Right lobe of liver (tissue), 6 donors: ENCODE measurements around the gene LSM14A. TPM values are rescaled to one million over a fixed set of nuclear protein-coding genes. Genes with fewer than 3 reads are reported as not detected.

Experiments used
- ATAC-seq, 4 donors: fragments of 200-7000 bp; cut with Tn5 transposase; one replicate each; pipeline ENCODE4 v1.9.1; 2020; ENCODE audit warnings: mild to moderate bottlenecking in 4 of 4, moderate library complexity in 4 of 4
- DNase-seq, 3 donors: peaks; one replicate each; pipeline ENCODE4 v3.0.0-alpha.2; 2020
- H3K27ac ChIP-seq, 3 donors: fragments of 200-600 bp; one replicate each; pipeline ENCODE4 v1.8.0; 2022
- H3K27me3 ChIP-seq, 2 donors: fragments of 200-600 bp; one replicate each; pipeline ENCODE4 v1.8.0; 2022
- H3K36me3 ChIP-seq, 4 donors: fragments of 200-600 bp; sonication (generic) in 1 of 4; one replicate each; pipeline versions ENCODE4 v1.5.1 to v1.8.0; 2017 to 2022; ENCODE audit warnings: control low read depth in 1 of 4
- H3K4me1 ChIP-seq, 4 donors: fragments of 200-600 bp; sonication (generic) in 1 of 4; one replicate each; pipeline versions ENCODE4 v1.5.1 to v1.8.0; 2017 to 2022; ENCODE audit warnings: control low read depth in 1 of 4
- H3K4me3 ChIP-seq, 3 donors: fragments of 200-600 bp; one replicate each; pipeline ENCODE4 v1.8.0; 2022
- H3K9me3 ChIP-seq, 4 donors: fragments of 200-600 bp; sonication (generic) in 1 of 4; one replicate each; pipeline versions ENCODE4 v1.5.1 to v1.8.0; 2017 to 2022; ENCODE audit warnings: control low read depth in 1 of 4
- POLR2A ChIP-seq: fragments of 450-650 bp; IDR thresholded peaks from one replicate; pipeline ENCODE4 v1.6.1; 2017; ENCODE audit warnings: antibody characterized with exemption, mild to moderate bottlenecking
- WGBS: methylation state at CpG from one replicate; pipeline ENCODE4 v1.1.6; 2018; ENCODE audit warnings: low coverage, low lambda C conversion rate; ENCODE audit not compliant: insufficient coverage; ENCODE audit errors: missing lambda C conversion rate; 5-methylcytosine and 5-hydroxymethylcytosine counted together
- intact Hi-C, 2 donors: fragments of 100-400 bp; cut with DNase I; formaldehyde crosslinking; loops; one replicate each; pipeline versions ENCODE4 v1.11.2 to v1.14.1; 2022
- total RNA-seq, 6 experiments: library from RNA; depleted of rRNA in 2 of 6; stranded (reverse); fragments of >200 nt in 2 of 6; fragmentation: NEBNext Ultra II Directional in 3 of 6; extraction: Animal tissue kit (Norgen Biotek cat#: 25700) in 3 of 6; gene quantifications; one replicate each; pipeline versions ENCODE4 v1.1.0 to v1.2.4, GENCODE V29; 2016 to 2023
- TF ChIP-seq, protein P1 (sequence below), 4 donors: fragments of 200-600 bp in 3 of 4; fragments of 450-650 bp in 1 of 4; IDR thresholded peaks; one replicate each; pipeline versions ENCODE4 v1.5.1 to v1.8.0; 2016 to 2022; ENCODE audit warnings: antibody characterized with exemption in 4 of 4, mild to moderate bottlenecking in 2 of 4
- donor health status: DM: no; HTN: yes; CAD: no.
- donor health status: DM: no; HTN: no; CAD: no.
- donor health status: DM: no; HTN: no; CAD: no.
- donor health status: DM: no; HTN: yes; CAD: no.
- donor health status: DM: no; HTN: yes; CAD: no.

The LSM14A gene
- total RNA-seq, 6 experiments from 2014 or later = 32.1 to 61.9 (median 50.4) TPM

DNA sequence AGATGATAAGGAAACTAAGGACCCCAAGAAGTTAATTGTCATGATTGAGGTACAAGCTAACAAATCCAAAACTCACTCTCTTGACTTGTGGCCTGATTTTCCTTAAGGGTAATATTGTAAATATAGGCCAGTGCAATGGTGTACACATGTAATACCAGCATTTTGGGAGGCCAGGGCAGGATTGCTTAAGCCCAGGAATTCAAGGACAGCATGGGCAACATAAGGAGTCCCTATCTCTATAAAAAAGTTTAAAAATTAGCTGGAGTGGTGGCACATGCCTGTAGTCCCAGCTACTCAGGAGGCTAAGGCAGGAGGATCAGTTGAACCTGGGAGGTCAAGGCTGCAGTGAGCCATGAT, 53.3 kb downstream of the LSM14A start:
- no peaks in the 10 kb centered on the region for H3K9me3 ChIP-seq
- H3K36me3 ChIP-seq = peaks cover 9 to 78% (median 26%) of the 10 kb centered on the region in 4 donors
- no peaks in the 10 kb centered on the region for H3K4me1 ChIP-seq
- H3K27me3 ChIP-seq = no peaks in the 10 kb centered on the region
- DNase-seq = no peak
- intact Hi-C loops = no loop called here
- H3K27ac ChIP-seq = no peak overlapping the region
- no peak overlapping the region for H3K4me3 ChIP-seq
- TF ChIP-seq POLR2A = no peak
- TF ChIP-seq, protein P1, sequence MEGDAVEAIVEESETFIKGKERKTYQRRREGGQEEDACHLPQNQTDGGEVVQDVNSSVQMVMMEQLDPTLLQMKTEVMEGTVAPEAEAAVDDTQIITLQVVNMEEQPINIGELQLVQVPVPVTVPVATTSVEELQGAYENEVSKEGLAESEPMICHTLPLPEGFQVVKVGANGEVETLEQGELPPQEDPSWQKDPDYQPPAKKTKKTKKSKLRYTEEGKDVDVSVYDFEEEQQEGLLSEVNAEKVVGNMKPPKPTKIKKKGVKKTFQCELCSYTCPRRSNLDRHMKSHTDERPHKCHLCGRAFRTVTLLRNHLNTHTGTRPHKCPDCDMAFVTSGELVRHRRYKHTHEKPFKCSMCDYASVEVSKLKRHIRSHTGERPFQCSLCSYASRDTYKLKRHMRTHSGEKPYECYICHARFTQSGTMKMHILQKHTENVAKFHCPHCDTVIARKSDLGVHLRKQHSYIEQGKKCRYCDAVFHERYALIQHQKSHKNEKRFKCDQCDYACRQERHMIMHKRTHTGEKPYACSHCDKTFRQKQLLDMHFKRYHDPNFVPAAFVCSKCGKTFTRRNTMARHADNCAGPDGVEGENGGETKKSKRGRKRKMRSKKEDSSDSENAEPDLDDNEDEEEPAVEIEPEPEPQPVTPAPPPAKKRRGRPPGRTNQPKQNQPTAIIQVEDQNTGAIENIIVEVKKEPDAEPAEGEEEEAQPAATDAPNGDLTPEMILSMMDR (IDR thresholded peaks at IDR 0.05) = no peak
- ATAC-seq = no peak

DNA sequence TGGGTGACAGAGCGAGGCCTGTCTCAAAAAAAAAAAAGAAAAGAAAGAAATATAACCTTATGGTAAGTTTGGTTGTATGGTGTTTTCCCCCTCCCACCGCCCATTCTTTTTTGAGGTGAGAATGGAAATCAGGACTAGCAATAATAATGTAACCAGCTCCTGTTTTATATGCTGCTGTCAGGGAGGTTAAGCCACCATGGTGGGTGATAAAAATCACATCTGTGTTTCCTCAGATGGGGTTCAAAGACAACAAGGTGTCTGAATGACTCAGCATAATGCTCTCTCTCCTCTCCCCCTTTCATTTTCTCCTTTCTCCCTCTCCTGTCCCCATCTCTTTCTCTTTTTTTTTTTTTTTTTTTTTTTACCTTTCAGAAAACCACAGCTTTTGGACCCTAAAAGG, 53.7 kb downstream of the LSM14A start:
- no peaks in the 10 kb centered on the region for H3K9me3 ChIP-seq
- no peak overlapping the region for H3K4me3 ChIP-seq
- H3K27me3 ChIP-seq = no peaks in the 10 kb centered on the region
- TF ChIP-seq, protein P1 (IDR thresholded peaks at IDR 0.05) = no peak
- no peak for TF ChIP-seq POLR2A
- H3K27ac ChIP-seq = no peak overlapping the region
- H3K4me1 ChIP-seq = no peaks in the 10 kb centered on the region
- ATAC-seq = no peak
- no peak for DNase-seq
- H3K36me3 ChIP-seq = peaks cover 9 to 75% (median 26%) of the 10 kb centered on the region in 4 donors
- intact Hi-C loops = no loop called here
- whole genome bisulfite sequencing = 100% methylated on average over 2 of the region's 2 CpGs

DNA sequence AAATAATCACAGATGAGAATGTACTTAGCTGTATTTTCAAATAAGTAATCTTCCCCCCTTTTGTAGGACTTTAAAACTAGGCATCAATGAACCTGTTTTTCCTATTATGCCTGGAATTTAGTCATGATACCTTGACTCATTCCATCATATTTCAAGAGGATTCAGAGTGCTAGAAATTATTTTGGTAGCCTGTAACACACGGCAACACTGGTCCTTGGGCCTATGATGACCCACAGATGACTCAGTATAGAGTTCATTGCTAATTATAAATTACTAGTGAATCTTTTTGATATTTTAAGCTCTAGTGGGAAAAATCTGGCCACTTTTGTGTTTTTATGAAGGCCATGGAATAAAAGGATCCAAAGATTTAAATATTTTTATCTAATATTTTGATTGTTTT, 56.0 kb downstream of the LSM14A start:
- ATAC-seq (no peak), DNase-seq (no peak)
- intact Hi-C loops = no loop called here
- 75% methylated on average over 1 of the region's 1 CpG for WGBS
- Histone ChIP-seq H3K36me3 (peaks cover 4 to 52% (median 15%) of the 10 kb centered on the region in 4 donors), H3K4me3 (no peak overlapping the region), H3K27me3 (no peaks in the 10 kb centered on the region), H3K4me1 (no peaks in the 10 kb centered on the region), H3K27ac (no peak overlapping the region), H3K9me3 (no peaks in the 10 kb centered on the region)
- TF ChIP-seq, protein P1 (IDR thresholded peaks at IDR 0.05) = no peak
- TF ChIP-seq POLR2A = no peak

DNA sequence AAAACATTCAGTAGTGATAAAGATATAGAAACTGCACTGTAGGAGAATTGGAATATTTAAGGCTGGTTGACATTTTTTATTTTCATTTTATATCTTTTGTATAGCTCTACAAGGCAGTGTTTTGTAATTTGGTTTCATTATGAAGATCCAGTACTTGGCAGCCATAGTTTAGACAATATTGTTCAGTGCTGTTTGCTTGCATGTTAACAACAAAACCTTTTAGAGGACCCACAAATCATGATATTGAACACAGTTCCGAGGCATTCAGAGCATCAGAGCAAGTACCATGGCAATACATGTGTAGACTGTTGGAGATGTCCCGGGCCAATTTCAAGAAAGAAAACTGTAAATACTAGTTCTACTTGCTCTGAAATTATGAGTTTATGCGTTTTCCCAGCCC, 56.5 kb downstream of the LSM14A start:
- H3K36me3 ChIP-seq = peaks cover 3 to 49% (median 14%) of the 10 kb centered on the region in 4 donors
- no peak for ATAC-seq
- no peak for TF ChIP-seq POLR2A
- TF ChIP-seq, protein P1 (IDR thresholded peaks at IDR 0.05) = no peak

DNA sequence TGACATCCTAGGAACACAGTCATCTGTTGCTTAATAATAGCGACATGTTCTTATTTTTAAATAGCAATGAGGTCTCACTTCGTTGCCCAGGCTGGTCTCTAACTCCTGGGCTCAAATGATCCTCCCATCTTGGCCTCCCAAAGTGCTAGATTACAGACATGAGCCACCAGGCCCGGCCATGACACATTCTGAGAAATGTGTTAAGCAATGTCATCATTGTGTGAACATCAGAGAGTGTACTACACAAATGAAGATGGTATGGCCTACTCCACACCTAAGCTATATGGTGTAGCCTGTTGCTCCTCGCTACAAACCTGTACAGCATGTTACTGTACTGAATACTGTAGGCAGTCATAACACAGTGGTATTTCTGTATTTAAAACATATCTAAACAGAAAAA, 57.4 kb downstream of the LSM14A start:
- intact Hi-C loops = no loop called here
- Histone ChIP-seq H3K4me1 (no peaks in the 10 kb centered on the region), H3K36me3 (peaks cover 3 to 39% (median 11%) of the 10 kb centered on the region in 4 donors), H3K27me3 (no peaks in the 10 kb centered on the region), H3K27ac (no peak overlapping the region), H3K4me3 (no peak overlapping the region), H3K9me3 (no peaks in the 10 kb centered on the region)
- ATAC-seq (no peak), DNase-seq (no peak)
- TF ChIP-seq, protein P1 (IDR thresholded peaks at IDR 0.05) = no peak
- no peak for TF ChIP-seq POLR2A
- WGBS = 73% methylated on average over 2 of the region's 4 CpGs

More for the DNA sequence above, 56.5 kb downstream of the LSM14A start:
- no peak overlapping the region for H3K4me3 ChIP-seq
- WGBS = 94% methylated on average over 3 of the region's 3 CpGs
- no peaks in the 10 kb centered on the region for H3K4me1 ChIP-seq
- no peak for DNase-seq
- no peak overlapping the region for H3K27ac ChIP-seq
- no peaks in the 10 kb centered on the region for H3K9me3 ChIP-seq
- no peaks in the 10 kb centered on the region for H3K27me3 ChIP-seq
- intact Hi-C loops = no loop called here
